HG02981 (cell line): ENCODE results near the gene MCU.
"Not testable (repeated sequence)": the region's sequence is repeated elsewhere in the genome, so short reads cannot be mapped to it uniquely, and the experiment has no call there.

ENCODE experiments used
- ATAC-seq: cut with Tn5 transposase; IDR thresholded peaks from one replicate; pipeline ENCODE4 v1.9.1; 2021; ENCODE audit warnings: mild to moderate bottlenecking, moderate library complexity; ENCODE audit not compliant: unreplicated experiment

MCU gene

GRCh38 chr10:72691863-72692743 lies at the start of gene MCU:
MCU (plus strand) TSS chr10:72692143; CDS start chr10:72692152, 9 bp downstream.
- ATAC-seq: peak; percentile 94

- ATAC-seq: no peak
Observed at GRCh38 chr10:72642318-72642717, 49.6 kb upstream of the MCU start.

GRCh38 chr10:72645263-72645858 lies 46.6 kb upstream of the MCU start:
- no peak for ATAC-seq

- ATAC-seq: not testable (repeated sequence)
Observed at GRCh38 chr10:72646971-72647370, 45.0 kb upstream of the MCU start.

GRCh38 chr10:72648301-72648700 lies 43.6 kb upstream of the MCU start:
- no peak for ATAC-seq

GRCh38 chr10:72649291-72649690 lies 42.7 kb upstream of the MCU start:
- ATAC-seq: no peak

GRCh38 chr10:72653383-72654096 lies 38.4 kb upstream of the MCU start:
- no peak for ATAC-seq

- ATAC-seq: no peak
Observed at GRCh38 chr10:72654720-72655119, 37.2 kb upstream of the MCU start.

- no peak for ATAC-seq
Observed at GRCh38 chr10:72658696-72659400, 33.1 kb upstream of the MCU start.

- ATAC-seq: no peak
Observed at GRCh38 chr10:72659694-72660093, 32.2 kb upstream of the MCU start.

GRCh38 chr10:72660220-72660619 lies 31.7 kb upstream of the MCU start:
- ATAC-seq: no peak

- ATAC-seq: no peak
Observed at GRCh38 chr10:72661431-72661830, 30.5 kb upstream of the MCU start.

- no peak for ATAC-seq
Observed at GRCh38 chr10:72663971-72664370, 28.0 kb upstream of the MCU start.

GRCh38 chr10:72665925-72666324 lies 26.0 kb upstream of the MCU start:
- ATAC-seq: no peak

- ATAC-seq: no peak
Observed at GRCh38 chr10:72667207-72667864, 24.6 kb upstream of the MCU start.

- no peak for ATAC-seq
Observed at GRCh38 chr10:72673280-72673679, 18.7 kb upstream of the MCU start.

- not testable (repeated sequence) for ATAC-seq
Observed at GRCh38 chr10:72674174-72674573, 17.8 kb upstream of the MCU start.

- no peak for ATAC-seq
Observed at GRCh38 chr10:72679838-72680241, 12.1 kb upstream of the MCU start.

- no peak for ATAC-seq
Observed at GRCh38 chr10:72682638-72683037, 9.3 kb upstream of the MCU start.

GRCh38 chr10:72685264-72685921 lies 6.5 kb upstream of the MCU start:
- ATAC-seq: no peak
